IMR-90 (cell line): Measurements from ENCODE around the gene MLH3.

Source experiments
- CEBPB ChIP-seq: IDR thresholded peaks from 2 replicates; pipeline ENCODE4 v1.6.1; 2012; ENCODE audit warnings: low read depth, low read length, improper control_type of control experiment
- CTCF ChIP-seq: conservative IDR thresholded peaks from 2 replicates; pipeline ENCODE4 v1.5.1; 2012; ENCODE audit warnings: mild to moderate bottlenecking, low read depth, low read length, improper control_type of control experiment
- MXI1 ChIP-seq: IDR thresholded peaks from 2 replicates; pipeline ENCODE4 v1.6.1; 2012; ENCODE audit warnings: low read depth, mild to moderate bottlenecking, low read length, moderate library complexity, borderline replicate concordance
- RCOR1 ChIP-seq: IDR thresholded peaks from 2 replicates; pipeline ENCODE4 v1.6.1; 2012; ENCODE audit warnings: mild to moderate bottlenecking, low read length, improper control_type of control experiment; ENCODE audit not compliant: insufficient replicate concordance
- SMC3 ChIP-seq: fragments of 150-350 bp; IDR thresholded peaks from 2 replicates; pipeline ENCODE4 v1.6.1; 2016; ENCODE audit warnings: low read depth, mild to moderate bottlenecking, antibody characterized with exemption, low read length, moderate library complexity

GRCh38 chr14:75015496-75015895 is 35.8 kb downstream of the MLH3 start:
- TF ChIP-seq CEBPB (no peak), RCOR1 (no peak), CTCF (no peak), MXI1 (no peak), SMC3 (no peak)
